Measurements from ENCODE around the gene WFDC8. TPM values are rescaled to one million over a fixed set of nuclear protein-coding genes. Genes with fewer than 3 reads are reported as not detected.

WFDC8 gene
- total RNA-seq, 1 experiment from 2014 or later: not detected

GRCh38 chr20:45552456-45552855, 26.6 kb downstream of the WFDC8 start:
- Mint-ChIP-seq H3K27ac (no peak overlapping the region), H3K9me3 (peaks cover 0 to 10% of the 10 kb centered on the region in 2 experiments; a peak in 2 of 5 replicates), H3K4me3 (no peak overlapping the region), H3K36me3 (ENCODE audit: insufficient read depth in 1 of 3, low read depth in 3 of 3) (peaks cover 0 to 7% (median 0%) of the 10 kb centered on the region in 3 experiments; a peak in 2 of 7 replicates), H3K4me1 (peaks cover 0 to 5% of the 10 kb centered on the region in 2 experiments; a peak in 2 of 4 replicates), H3K27me3 (ENCODE audit: low read depth) (no peaks in the 10 kb centered on the region)
- no peak overlapping the region for H4K5ac ChIP-seq (ENCODE audit: insufficient read length, low read depth, low read length)
- no peak overlapping the region for H3K18ac ChIP-seq (ENCODE audit: insufficient read length, low read depth, low read length)
- no peaks in the 10 kb centered on the region for H4K20me1 ChIP-seq (ENCODE audit: control insufficient read depth, insufficient read depth, insufficient read length)
- no peak overlapping the region for H2BK12ac ChIP-seq (ENCODE audit: insufficient read length, low read depth, low read length)
- H3K23ac ChIP-seq (ENCODE audit: insufficient read length, low read depth, low read length): no peak overlapping the region
- H4K91ac ChIP-seq (ENCODE audit: insufficient read length, low read depth, low read length): no peak overlapping the region
- WGBS (ENCODE audit: extremely low coverage, insufficient read length, low lambda C conversion rate): no CpG with 5 or more reads among the region's 2 CpGs
- no peak overlapping the region for H3K4ac ChIP-seq (ENCODE audit: low read depth, low read length)
- no peak for TF ChIP-seq CTCF (conservative IDR thresholded peaks at IDR 0.05)
- H2AK5ac ChIP-seq (ENCODE audit: insufficient read length, low read length): no peak overlapping the region
- no peak overlapping the region for H2BK15ac ChIP-seq (ENCODE audit: low read depth, low read length)
- no peak overlapping the region for H2BK5ac ChIP-seq (ENCODE audit: insufficient read length, low read length)
- H3K9me3 ChIP-seq (ENCODE audit: control insufficient read depth, low read depth, low read length): no peaks in the 10 kb centered on the region
- H4K8ac ChIP-seq (replicated peaks; ENCODE audit: insufficient read length, low read depth, low read length): no peak overlapping the region
- no peak overlapping the region for H3T11ph ChIP-seq (ENCODE audit: low read length)
- H3K23me2 ChIP-seq (ENCODE audit: insufficient read length, low read depth, low read length, poor library complexity, severe bottlenecking): no peaks in the 10 kb centered on the region
- H3K4me2 ChIP-seq (ENCODE audit: insufficient read depth, insufficient read length, low read length): no peak overlapping the region
- H2BK120ac ChIP-seq (ENCODE audit: low read depth, low read length, poor library complexity, severe bottlenecking): no peak overlapping the region
- H3K14ac ChIP-seq (ENCODE audit: insufficient read depth, low read length): no peak overlapping the region
- no peak overlapping the region for H2AFZ ChIP-seq (ENCODE audit: low read length)
- no peaks in the 10 kb centered on the region for H3K79me2 ChIP-seq (ENCODE audit: insufficient read depth, low read length)
- no peak overlapping the region for H3K9ac ChIP-seq (ENCODE audit: extremely low read depth, insufficient read length, low read length)
- no peaks in the 10 kb centered on the region for H3K27me3 ChIP-seq (ENCODE audit: insufficient read depth, low read length)
- no peak for DNase-seq
- H3K27ac ChIP-seq (ENCODE audit: insufficient read length, low read depth, low read length): no peak overlapping the region
- H2BK20ac ChIP-seq (ENCODE audit: low read depth, low read length, poor library complexity, severe bottlenecking): no peak overlapping the region
- H3K4me1 ChIP-seq (ENCODE audit: insufficient read depth, low read length): no peaks in the 10 kb centered on the region
- H3K56ac ChIP-seq (ENCODE audit: insufficient read length, low read depth, low read length): no peak overlapping the region
- H3K79me1 ChIP-seq (ENCODE audit: insufficient read depth, low read depth, low read length, poor library complexity, severe bottlenecking): no peaks in the 10 kb centered on the region

Measured in H9 (cell line).